Liver (tissue), 9 donors: ENCODE data around the gene VTN. TPM values are rescaled to one million over a fixed set of nuclear protein-coding genes. Genes with fewer than 3 reads are reported as not detected.

Source experiments
- DNase-seq: peaks from one replicate; pipeline ENCODE4 v3.0.0-alpha.2; 2017; ENCODE audit warnings: low spot score
- H3K27ac ChIP-seq, 2 donors: one replicate each; pipeline ENCODE4 v1.7.0; 2013; ENCODE audit warnings: inconsistent platforms in 2 of 2, low read length in 2 of 2, control low read depth in 1 of 2, low read depth in 1 of 2, mild to moderate bottlenecking in 1 of 2
- H3K27me3 ChIP-seq, 4 donors: one replicate each; pipeline versions ENCODE4 v1.6.1 to v1.7.0; 2013; ENCODE audit warnings: low read length in 3 of 4, inconsistent platforms in 1 of 4, mild to moderate bottlenecking in 1 of 4, moderate library complexity in 1 of 4; ENCODE audit not compliant: control insufficient read depth in 4 of 4, insufficient read depth in 4 of 4
- H3K36me3 ChIP-seq, 4 donors: one replicate each; pipeline versions ENCODE4 v1.6.1 to v1.7.0; 2013; ENCODE audit warnings: low read length in 3 of 4, mild to moderate bottlenecking in 3 of 4, low read depth in 1 of 4, moderate library complexity in 1 of 4; ENCODE audit not compliant: control insufficient read depth in 4 of 4, insufficient read depth in 3 of 4
- H3K4me1 ChIP-seq, 4 donors: one replicate each; pipeline versions ENCODE4 v1.6.1 to v1.7.0; 2013; ENCODE audit warnings: low read length in 3 of 4, mild to moderate bottlenecking in 3 of 4, moderate library complexity in 1 of 4; ENCODE audit not compliant: control insufficient read depth in 4 of 4, insufficient read depth in 4 of 4
- H3K4me3 ChIP-seq, 3 donors: one replicate each; pipeline versions ENCODE4 v1.6.1 to v1.7.0; 2013; ENCODE audit warnings: low read length in 3 of 3, control low read depth in 1 of 3, low read depth in 1 of 3, mild to moderate bottlenecking in 1 of 3
- H3K9ac ChIP-seq, 2 donors: one replicate each; pipeline ENCODE4 v1.7.0; 2013; ENCODE audit warnings: low read length in 2 of 2, mild to moderate bottlenecking in 2 of 2, moderate library complexity in 2 of 2, control low read depth in 1 of 2, low read depth in 1 of 2
- H3K9me3 ChIP-seq, 4 donors: one replicate each; pipeline versions ENCODE4 v1.6.1 to v1.7.0; 2013; ENCODE audit warnings: low read length in 3 of 4; ENCODE audit not compliant: control insufficient read depth in 4 of 4
- ATF3 ChIP-seq: IDR thresholded peaks from 2 replicates; pipeline ENCODE4 v1.6.1; 2016; ENCODE audit warnings: antibody characterized with exemption
- CTCF ChIP-seq: fragments of 150-350 bp; IDR thresholded peaks from 2 replicates; pipeline ENCODE4 v1.5.1; 2017; ENCODE audit warnings: improper control_type of control experiment, low read depth, low read length; ENCODE audit not compliant: missing input control
- EGR1 ChIP-seq, 2 donors: IDR thresholded peaks; 2 replicates each; pipeline ENCODE4 v1.6.1; 2016 to 2018; ENCODE audit warnings: antibody characterized with exemption in 2 of 2, low read depth in 2 of 2
- FOXA1 ChIP-seq: IDR thresholded peaks from 2 replicates; pipeline ENCODE4 v1.6.1; 2016; ENCODE audit warnings: antibody characterized with exemption
- FOXA2 ChIP-seq: IDR thresholded peaks from 2 replicates; pipeline ENCODE4 v1.6.1; 2016; ENCODE audit warnings: antibody characterized with exemption
- GABPA ChIP-seq, 2 donors: IDR thresholded peaks in 1 of 2; conservative IDR thresholded peaks in 1 of 2; 2 replicates each; pipeline ENCODE4 v1.6.1; 2016; ENCODE audit warnings: antibody characterized with exemption in 2 of 2, mild to moderate bottlenecking in 1 of 2, moderate library complexity in 1 of 2
- HNF4A ChIP-seq, 2 donors: conservative IDR thresholded peaks; 2 replicates each; pipeline ENCODE4 v1.6.1; 2016; ENCODE audit warnings: antibody characterized with exemption in 2 of 2, mild to moderate bottlenecking in 2 of 2
- HNF4G ChIP-seq: IDR thresholded peaks from 2 replicates; pipeline ENCODE4 v1.6.1; 2016; ENCODE audit warnings: antibody characterized with exemption
- JUND ChIP-seq, 2 donors: IDR thresholded peaks; 2 replicates each; pipeline ENCODE4 v1.6.1; 2016; ENCODE audit warnings: antibody characterized with exemption in 2 of 2
- MAX ChIP-seq: IDR thresholded peaks from 2 replicates; pipeline ENCODE4 v1.6.1; 2016; ENCODE audit warnings: antibody characterized with exemption
- NR2F2 ChIP-seq: IDR thresholded peaks from 2 replicates; pipeline ENCODE4 v1.6.1; 2016; ENCODE audit warnings: antibody characterized with exemption
- RAD21 ChIP-seq, 2 donors: IDR thresholded peaks; 2 replicates each; pipeline ENCODE4 v1.6.1; 2016; ENCODE audit warnings: antibody characterized with exemption in 2 of 2, mild to moderate bottlenecking in 2 of 2
- REST ChIP-seq: IDR thresholded peaks from 2 replicates; pipeline ENCODE4 v1.6.1; 2016; ENCODE audit warnings: antibody characterized with exemption, mild to moderate bottlenecking
- RXRA ChIP-seq, 2 donors: IDR thresholded peaks; 2 replicates each; pipeline ENCODE4 v1.6.1; 2017 to 2018; ENCODE audit warnings: antibody characterized with exemption in 2 of 2, mild to moderate bottlenecking in 1 of 2
- SP1 ChIP-seq: IDR thresholded peaks from 2 replicates; pipeline ENCODE4 v1.6.1; 2018; ENCODE audit warnings: antibody characterized with exemption, mild to moderate bottlenecking
- TAF1 ChIP-seq: conservative IDR thresholded peaks from 2 replicates; pipeline ENCODE4 v1.6.1; 2016; ENCODE audit warnings: antibody characterized with exemption, mild to moderate bottlenecking
- YY1 ChIP-seq: IDR thresholded peaks from 2 replicates; pipeline ENCODE4 v1.6.1; 2016; ENCODE audit warnings: antibody characterized with exemption, mild to moderate bottlenecking
- ZBTB33 ChIP-seq: IDR thresholded peaks from 2 replicates; pipeline ENCODE4 v1.6.1; 2016; ENCODE audit warnings: antibody characterized with exemption
- WGBS: extraction: QIAGEN DNeasy Blood & Tissue Kit; methylation state at CpG from one replicate; pipeline ENCODE4 v1.1.7; 2013; 5-methylcytosine and 5-hydroxymethylcytosine counted together
- polyA plus RNA-seq, 2 donors: library from polyadenylated mRNA; stranded (reverse) in 1 of 2; unstranded in 1 of 2; fragments of 200-250 nt in 1 of 2; fragments of >200 nt in 1 of 2; fragmentation: Nextera tagmentation in 1 of 2; extraction: Ambion mirVana in 1 of 2; gene quantifications; one replicate each; pipeline versions ENCODE4 v1.2.1 to v1.2.3, GENCODE V29; 2013 to 2015
- total RNA-seq, 2 donors: library from RNA; depleted of rRNA; stranded (reverse); fragments of >200 nt; gene quantifications; one replicate each; pipeline ENCODE4 v1.2.3, GENCODE V29; 2014
- donor health status: healthy.
- donor health status: healthy.
- donor health status: healthy.
- donor health status: healthy.
- donor health status: healthy.

VTN gene
- total and polyA plus RNA-seq, 4 donors = 1,668 to 4,059 (median 3,520) TPM

- Histone ChIP-seq H3K9ac (peak within 1 kb of the TSS; percentile 60 to 94), H3K27ac (peak within 1 kb of the TSS; percentile 78 to 80), H3K36me3 (peaks cover 12 to 48% (median 42%) of the 10 kb centered on the region in 4 donors), H3K4me1 (peaks cover 4 to 32% (median 24%) of the 10 kb centered on the region in 4 donors), H3K27me3 (no peaks in the 10 kb centered on the region), H3K4me3 (peak within 1 kb of the TSS; percentile 77 to 97 (median 82)), H3K9me3 (no peaks in the 10 kb centered on the region)
- peak; percentile 95 for DNase-seq
- under 1% methylated on average over 80 of the region's 80 CpGs for WGBS
- peak; percentile 92 to 98 for TF ChIP-seq GABPA (IDR thresholded peaks at IDR 0.05 in 1 of 2, conservative IDR thresholded peaks at IDR 0.05 in 1 of 2)
- no peak for TF ChIP-seq TAF1
- TF ChIP-seq FOXA2 = no peak
- no peak for TF ChIP-seq JUND (IDR thresholded peaks at IDR 0.05)
- TF ChIP-seq RAD21 (IDR thresholded peaks at IDR 0.05) = peak; percentile 33 to 43
- no peak for TF ChIP-seq CTCF
- peak; percentile 63 for TF ChIP-seq ZBTB33
- no peak for TF ChIP-seq FOXA1
- TF ChIP-seq RXRA (IDR thresholded peaks at IDR 0.05) = no peak
- TF ChIP-seq YY1 = peak; percentile 98
- TF ChIP-seq REST = peak; percentile 69
- TF ChIP-seq MAX = peak; percentile 2
- TF ChIP-seq EGR1 (IDR thresholded peaks at IDR 0.05; ENCODE audit: low read depth in 2 of 2) = peak in 1 of 2 donors; percentile 84
- TF ChIP-seq NR2F2 = no peak
- no peak for TF ChIP-seq ATF3
- no peak for TF ChIP-seq HNF4G
- TF ChIP-seq HNF4A (conservative IDR thresholded peaks at IDR 0.05) = peak; percentile 20 to 34
- no peak for TF ChIP-seq SP1
Observed at GRCh38 chr17:28357061-28357900, 12.8 kb downstream of the VTN start, which contains the start of gene POLDIP2. Gene POLDIP2, minus strand, starts transcription at chr17:28357527. Its CDS starts 79 bp downstream, at chr17:28357448.
